ENCODE measurements around the gene SLC25A47.

DNA sequence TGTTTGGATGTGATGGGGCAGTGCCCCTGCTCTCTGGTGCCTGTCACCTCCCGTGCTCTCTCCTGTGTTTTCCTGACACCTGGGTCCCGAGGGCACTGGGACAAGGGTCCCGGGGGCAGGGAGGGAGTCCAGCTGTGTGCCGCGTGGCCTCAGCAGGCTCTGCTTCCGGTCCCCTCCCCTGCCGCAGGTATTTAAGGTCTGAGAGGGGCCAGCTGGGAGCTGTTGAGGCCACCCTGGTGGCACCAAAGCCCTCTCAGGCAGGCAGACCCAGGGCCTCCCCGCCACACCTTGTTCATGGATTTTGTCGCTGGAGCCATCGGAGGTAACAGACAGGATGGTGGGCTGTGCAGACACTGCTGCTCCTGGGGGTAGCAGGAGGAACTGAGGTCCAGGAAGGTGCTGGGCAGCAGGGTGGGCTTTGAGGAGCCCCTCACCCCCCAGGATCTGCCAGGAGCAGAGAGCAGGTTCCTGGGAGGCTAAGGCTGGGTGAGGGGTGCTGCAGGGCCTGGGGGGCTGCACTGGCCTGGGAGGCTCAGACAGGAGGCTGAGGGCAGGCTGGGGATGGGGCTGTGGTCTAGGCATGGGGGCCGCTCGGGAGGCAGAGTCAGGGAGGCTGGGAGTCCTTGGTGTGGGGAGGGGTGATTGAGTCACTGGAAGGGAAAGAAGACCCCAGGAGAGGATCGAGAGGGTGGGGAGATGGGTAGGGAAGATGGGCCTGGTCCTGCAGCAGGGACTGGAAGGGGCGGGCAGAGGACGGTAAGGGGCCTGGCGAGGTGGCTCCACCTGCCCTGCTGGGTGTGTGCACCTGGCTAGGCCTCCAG lies at the start of gene SLC25A47:
- TF ChIP-seq, protein P1, sequence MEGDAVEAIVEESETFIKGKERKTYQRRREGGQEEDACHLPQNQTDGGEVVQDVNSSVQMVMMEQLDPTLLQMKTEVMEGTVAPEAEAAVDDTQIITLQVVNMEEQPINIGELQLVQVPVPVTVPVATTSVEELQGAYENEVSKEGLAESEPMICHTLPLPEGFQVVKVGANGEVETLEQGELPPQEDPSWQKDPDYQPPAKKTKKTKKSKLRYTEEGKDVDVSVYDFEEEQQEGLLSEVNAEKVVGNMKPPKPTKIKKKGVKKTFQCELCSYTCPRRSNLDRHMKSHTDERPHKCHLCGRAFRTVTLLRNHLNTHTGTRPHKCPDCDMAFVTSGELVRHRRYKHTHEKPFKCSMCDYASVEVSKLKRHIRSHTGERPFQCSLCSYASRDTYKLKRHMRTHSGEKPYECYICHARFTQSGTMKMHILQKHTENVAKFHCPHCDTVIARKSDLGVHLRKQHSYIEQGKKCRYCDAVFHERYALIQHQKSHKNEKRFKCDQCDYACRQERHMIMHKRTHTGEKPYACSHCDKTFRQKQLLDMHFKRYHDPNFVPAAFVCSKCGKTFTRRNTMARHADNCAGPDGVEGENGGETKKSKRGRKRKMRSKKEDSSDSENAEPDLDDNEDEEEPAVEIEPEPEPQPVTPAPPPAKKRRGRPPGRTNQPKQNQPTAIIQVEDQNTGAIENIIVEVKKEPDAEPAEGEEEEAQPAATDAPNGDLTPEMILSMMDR (IDR thresholded peaks at IDR 0.05) = no peak
- TF ChIP-seq POLR2A (IDR thresholded peaks at IDR 0.05) = no peak
